ENCODE data around the gene PRSS23.
"Not testable (repeated sequence)": the region's sequence is repeated elsewhere in the genome, so short reads cannot be mapped to it uniquely, and the experiment has no call there.

Gene PRSS23, protein sequence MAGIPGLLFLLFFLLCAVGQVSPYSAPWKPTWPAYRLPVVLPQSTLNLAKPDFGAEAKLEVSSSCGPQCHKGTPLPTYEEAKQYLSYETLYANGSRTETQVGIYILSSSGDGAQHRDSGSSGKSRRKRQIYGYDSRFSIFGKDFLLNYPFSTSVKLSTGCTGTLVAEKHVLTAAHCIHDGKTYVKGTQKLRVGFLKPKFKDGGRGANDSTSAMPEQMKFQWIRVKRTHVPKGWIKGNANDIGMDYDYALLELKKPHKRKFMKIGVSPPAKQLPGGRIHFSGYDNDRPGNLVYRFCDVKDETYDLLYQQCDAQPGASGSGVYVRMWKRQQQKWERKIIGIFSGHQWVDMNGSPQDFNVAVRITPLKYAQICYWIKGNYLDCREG

DNA sequence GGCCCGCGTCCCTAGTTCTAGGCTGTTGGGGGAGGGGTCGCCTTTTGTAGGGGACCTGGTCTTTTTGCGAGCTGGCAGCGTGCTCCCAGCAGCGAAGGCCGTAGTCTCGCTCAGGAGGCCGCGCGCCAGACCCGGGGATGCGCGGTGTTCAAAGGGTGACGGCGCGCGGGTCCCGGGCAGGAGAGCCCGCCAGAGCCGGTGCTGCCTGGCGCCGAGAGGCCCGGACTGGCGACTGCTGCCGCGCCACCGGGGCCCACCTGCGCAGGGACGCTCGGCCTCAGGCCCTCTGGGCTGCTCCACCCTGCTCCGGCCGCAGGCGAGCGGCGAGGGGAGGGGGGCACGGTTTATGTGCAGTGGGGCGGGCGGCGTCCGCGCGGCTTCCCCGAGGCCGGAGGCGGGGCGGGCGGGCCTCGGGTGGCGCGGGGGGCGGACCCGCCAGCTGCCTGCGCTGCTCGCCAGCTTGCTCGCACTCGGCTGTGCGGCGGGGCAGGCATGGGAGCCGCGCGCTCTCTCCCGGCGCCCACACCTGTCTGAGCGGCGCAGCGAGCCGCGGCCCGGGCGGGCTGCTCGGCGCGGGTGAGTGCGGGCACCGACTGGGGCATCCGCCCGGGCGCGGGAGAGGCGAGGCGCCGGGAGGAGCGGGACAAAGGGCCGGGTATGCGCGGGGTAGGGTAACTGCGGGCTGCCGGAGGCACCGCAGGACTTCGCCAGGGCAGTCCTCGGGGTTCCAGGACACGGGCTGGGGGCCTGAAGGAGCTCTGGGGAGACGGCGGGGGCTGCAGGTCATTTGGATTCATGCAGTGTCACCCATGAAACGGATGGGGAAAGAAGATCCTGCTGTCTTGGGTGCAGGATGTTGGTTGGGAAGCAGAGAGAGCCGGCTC, at the start of gene PRSS23:
PRSS23 (plus strand) TSS at position 467 of the 884 bp plus-strand sequence. CDS start 7,102 bp downstream, outside the sequence.
- no peak for DNase-seq

DNA sequence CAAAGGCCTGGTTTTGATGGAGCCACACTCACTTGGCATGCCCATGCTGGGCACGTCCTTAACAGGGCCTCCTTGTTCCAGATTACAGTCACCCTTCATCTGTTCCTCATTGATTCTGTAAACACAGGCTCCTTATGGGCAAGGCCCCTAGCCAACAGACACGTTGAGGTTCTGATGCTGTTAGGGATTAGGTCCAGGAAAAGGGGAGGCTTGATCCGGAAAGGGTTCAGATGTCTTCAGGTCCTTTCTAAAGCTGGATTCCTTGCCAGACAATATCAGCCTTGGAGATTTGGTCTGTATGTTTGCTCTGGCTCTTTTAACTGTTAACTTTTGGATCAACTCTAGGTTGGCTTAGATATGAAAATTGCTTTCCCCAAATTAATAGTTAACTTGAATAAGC, 46.9 kb upstream of the PRSS23 start:
- no peak for DNase-seq

DNA sequence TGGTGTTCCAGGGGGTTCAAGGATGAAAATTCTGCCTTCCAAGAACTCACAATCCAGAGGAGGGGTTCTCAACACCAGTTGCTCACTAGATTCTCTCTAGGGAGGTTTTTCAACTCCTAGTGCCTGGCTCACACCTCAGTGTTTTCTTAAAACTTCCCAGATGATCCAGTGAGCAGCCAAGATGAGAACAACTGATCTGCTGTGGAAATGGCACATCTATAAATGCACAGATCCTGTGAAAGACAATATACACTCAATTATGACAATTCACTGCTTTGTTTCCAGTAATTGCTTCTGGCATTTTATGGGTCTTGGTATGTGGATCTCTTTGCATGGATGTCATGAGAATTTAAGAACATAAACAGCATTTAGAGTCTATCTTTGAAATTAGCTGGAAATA, 45.2 kb upstream of the PRSS23 start:
- no peak for DNase-seq

- no peak for DNase-seq
Observed at GRCh38 chr11:86758171-86758570, 42.2 kb upstream of the PRSS23 start.

DNA sequence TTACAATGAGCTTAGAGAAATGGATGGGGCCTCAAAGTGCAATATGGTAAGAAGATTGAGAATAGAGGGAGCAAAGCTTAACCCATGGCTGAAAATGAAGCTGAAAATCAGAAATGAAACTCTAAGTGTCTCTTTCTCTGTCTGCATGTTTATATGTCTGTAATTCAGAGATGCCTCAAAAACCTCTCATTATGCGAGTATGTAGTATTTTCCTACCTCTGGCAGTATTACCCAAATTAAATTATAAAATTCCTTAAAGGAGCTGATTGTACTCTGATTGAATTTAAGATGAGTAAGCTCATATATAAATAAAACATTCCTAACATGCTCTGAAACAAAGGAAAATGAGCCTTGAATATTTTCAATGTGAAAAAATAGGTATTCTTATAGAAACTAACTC, 39.8 kb upstream of the PRSS23 start:
- no peak for DNase-seq

GRCh38 chr11:86761978-86762377, 38.4 kb upstream of the PRSS23 start:
- DNase-seq = no peak

DNA sequence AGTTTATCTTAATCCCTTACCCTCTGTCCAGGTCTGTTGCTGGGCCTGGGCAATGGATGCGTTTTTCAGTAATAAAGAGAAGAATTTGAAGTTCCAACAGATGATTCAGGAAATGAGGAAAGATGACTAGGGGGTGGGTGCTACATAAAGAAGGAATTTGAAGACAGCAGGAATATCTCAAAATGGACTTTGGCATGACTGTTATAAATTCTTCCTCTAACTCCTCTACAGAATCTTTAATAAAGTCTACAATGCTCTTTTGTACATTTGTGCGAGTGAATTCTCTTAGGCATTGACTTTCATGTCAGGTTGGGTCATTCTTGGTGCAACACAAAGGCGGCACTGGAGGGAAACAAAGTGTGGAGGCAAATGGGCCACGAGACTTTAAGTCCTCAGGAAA, 35.1 kb upstream of the PRSS23 start:
- no peak for DNase-seq

DNA sequence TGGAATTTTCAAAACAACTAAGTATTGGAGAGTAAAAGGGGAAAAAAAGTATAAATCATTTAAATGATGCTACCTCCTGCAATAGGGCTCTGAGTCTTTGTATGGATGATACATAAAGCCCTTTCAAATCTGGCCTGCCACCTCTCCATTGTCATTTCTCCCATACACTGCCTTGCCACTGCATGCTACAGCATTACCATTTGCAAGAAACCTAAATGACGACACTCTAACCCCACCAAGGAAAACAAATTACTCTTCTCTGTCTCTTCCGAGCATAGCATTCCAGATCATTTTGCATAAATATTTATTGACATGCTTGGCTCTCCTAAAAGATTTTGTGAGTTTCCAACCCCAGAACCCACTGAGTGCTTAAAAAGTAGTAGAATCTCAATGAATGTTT, 34.5 kb upstream of the PRSS23 start:
- no peak for DNase-seq

- no peak for DNase-seq
Observed at GRCh38 chr11:86769219-86769618, 31.1 kb upstream of the PRSS23 start.

DNA sequence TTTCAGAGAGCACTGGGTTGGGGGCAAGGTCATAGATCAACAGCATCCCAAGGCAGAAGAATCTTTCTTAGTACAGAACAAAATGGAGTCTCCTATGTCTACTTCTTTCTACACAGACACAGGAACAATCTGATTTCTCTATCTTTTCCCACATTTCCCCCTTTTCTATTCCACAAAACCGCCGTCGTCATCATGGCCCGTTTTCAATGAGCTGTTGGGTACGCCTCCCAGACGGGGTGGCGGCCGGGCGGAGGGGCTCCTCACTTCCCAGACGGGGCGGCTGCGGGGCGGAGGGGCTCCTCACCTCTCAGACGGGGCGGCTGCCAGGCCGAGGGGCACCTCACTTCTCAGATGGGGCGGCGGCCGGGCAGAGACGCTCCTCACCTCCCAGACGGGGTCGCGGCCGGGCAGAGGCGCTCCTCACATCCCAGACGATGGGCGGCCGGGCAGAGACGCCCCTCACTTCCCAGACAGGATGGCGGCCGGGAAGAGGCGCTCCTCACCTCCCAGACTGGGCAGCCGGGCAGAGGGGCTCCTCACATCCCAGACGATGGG, 29.8 kb upstream of the PRSS23 start:
- DNase-seq = not testable (repeated sequence)

DNA sequence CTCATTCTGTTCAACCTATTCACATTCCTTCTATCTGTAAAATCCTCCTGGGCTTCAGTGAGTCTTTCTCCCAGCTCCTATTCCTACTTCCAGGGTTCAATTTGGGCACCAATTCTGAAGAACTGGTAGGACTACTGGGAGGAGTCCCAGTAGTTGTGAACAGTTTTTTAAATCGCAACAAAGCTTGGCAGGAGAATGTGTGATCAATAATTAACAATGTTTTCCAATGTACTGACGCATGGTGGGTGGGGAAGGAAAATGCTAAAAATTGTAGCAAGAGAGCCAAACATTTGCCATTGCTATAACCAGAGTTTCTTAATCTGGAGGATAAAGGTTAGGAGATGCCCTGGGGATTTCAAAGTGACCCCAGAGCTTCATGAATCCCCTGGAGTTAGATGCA, 27.3 kb upstream of the PRSS23 start:
- no peak for DNase-seq

DNA sequence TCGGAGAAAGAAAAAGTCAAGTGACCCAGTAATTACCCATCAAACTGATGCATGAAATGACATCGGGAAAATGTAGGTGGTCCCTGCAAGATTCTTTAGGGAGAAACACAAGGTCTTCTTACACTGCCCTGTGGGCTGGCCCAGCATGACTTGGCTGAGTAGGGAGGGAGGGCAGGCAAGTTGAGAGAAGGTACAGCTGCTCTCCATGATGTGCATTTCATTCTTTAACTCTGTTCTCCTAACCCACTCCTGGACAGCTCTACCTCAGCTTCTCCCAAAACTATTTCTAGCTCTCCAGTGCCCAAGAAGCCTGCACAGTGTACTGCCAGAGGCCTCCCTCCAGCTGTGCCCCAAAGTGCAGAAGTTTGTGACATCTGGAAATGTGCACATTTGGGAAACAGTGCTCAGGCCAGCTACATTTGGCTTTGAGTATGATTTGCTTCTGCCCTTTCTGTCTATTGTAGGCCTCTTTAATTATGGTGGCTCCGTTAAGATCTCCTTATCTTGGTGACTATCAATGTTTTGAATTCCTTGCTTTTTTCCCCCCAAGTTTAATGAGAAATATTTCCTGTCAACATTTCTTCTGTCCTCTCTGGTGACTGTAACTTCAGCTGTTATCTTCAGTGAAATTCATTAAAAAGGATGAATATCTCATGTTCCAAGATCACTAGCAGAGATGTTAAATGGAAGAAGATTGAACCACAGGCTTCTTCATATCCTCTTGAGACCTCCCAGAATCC, 26.7 kb upstream of the PRSS23 start:
- no peak for DNase-seq

GRCh38 chr11:86774417-86774816, 25.9 kb upstream of the PRSS23 start:
- no peak for DNase-seq

GRCh38 chr11:86775361-86775760, 25.0 kb upstream of the PRSS23 start:
- no peak for DNase-seq

DNA sequence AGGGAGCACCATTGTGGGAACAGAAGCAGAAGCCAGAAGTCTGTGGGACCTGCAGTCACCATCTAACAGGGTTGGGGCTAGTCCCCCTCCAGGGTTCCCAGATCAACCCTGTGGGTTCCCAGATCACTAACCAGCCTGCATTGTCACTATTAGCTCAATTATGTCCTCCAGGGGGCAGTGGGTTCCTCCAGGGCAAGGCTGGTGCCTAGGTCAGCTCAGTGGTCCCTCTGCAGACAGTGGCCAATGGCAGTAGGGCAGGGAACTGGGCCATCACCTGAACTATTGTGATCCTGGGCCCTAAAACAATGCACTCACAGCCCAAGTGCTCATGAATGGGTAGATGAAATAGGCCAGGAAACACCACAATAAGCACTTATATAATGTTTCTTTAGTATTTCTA, 18.8 kb upstream of the PRSS23 start:
- DNase-seq = no peak

DNA sequence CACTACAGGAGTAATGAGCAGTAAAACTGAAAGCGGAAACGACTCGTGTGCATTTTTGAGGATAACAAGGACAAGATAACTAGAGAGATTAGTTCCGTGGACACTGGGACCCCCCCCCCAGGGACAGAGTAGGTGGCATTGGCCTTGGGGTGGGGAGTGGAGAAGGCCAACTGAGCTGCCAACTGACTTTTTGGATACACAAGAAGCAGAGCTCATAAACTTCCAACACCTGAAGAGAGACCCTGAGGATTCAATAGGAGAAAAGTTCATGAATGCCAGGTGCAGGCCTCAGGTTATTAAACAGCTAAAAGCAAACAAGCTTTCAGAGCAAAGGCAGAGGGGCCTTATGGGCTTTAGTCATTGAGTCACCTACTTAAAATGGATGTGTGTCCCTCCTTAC, 17.6 kb upstream of the PRSS23 start:
- no peak for DNase-seq

DNA sequence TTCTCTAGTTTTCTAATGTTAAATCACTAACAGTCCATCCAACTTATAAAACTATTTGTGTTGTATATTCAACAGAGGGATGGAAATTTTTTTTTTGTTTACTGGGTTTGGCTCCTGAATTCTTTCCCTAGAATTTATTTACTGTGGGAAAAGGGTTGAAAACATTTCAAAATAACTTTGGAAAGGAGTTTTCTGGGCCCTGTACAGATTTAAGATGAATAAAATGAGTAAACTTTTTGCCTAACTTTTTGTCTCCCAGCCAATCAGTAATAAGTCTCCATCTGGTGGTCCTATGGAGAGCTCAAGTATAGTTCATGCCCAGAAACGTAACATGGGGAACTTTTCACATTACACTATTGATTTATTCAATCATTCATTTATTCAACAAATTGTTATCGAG, 16.7 kb upstream of the PRSS23 start:
- DNase-seq = no peak

DNA sequence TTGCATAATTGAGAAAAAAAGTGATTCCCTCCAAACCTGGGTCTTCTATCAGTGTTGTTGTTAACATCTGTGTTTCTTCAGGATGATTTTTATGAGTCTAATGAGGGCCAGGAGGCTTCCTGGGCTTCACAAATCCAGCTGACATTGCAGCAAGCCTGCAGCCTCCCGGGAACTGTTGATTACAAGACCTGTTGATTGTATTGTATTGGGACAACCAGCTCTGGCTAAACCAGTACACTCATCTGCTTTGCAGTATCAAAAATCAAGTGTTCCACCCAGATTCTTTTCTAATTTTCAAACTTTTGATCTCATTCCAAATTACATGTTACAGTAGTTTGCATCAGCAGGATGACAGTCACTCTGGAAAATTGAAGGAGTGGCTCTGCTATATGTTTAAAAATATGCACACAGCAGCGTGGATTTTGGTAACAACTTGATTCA, 16.1 kb upstream of the PRSS23 start:
- DNase-seq = no peak

DNA sequence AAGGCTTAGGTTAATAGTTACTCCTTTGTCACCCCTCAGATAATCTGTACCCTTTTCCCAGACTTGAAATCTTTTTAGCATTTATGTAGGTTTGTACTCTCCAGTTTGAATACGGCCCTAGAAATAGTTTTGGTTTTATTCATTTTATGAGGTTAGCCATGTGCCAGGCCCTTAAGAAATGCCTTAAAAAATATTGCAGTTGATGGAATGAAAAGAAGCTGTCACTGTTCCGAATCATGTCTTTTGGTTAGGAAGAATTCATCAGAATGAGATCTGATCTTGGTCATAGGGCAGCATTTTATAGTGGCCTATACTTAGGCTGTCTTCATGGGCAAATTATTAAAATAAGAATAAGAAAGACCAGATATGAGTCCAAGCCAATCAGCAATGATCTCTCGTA, 14.8 kb upstream of the PRSS23 start:
- no peak for DNase-seq

DNA sequence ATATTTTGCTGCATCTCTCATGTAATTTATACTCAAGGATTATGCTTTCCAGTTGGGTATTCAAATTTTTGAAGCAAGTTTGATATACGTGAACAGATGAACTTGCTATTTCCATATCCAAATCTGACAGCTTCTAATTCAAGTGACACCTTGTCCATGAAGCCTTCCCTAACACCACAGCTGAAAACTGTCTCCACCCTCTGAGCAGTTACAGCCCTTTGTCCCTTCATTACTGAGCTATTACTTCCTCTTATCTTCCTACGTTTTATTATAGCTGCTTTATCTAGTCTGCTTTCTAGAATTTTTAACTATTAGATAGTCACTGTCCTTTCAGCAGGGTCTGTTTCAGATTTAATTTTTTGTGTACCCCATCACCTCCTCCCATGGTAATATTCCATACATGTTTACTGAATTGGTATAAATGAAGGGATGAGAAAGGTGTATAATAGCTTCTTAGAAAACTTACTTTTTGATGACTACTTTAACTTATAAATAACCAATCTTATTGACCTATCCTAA, 13.3 kb upstream of the PRSS23 start:
- DNase-seq = no peak

DNA sequence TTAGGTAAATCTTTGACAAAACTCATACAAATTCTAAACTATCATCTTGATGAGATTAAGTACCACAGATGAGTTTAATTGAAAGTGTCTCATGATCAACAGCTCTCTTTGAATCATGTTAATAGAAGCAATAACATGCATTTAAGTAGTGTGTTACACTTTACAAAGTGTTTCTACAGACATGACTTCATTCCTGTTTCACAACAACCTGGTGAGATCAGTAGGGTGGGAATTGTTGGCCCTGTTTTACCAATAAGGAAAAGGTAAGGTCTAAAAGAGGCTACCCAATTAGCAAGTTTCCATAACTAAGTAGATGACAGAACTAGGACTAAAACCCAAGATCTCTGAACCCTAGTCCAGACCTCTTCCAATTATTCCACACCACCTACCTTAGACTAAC, 12.7 kb upstream of the PRSS23 start:
- DNase-seq = no peak

GRCh38 chr11:86790195-86790725, 10.1 kb upstream of the PRSS23 start:
- no peak for DNase-seq

Measured in NCI-H2081 treated with DMSO at 0.1 percent for 48 hours (cell line).